Suprapubic skin (tissue), 3 donors: ENCODE measurements around the gene PTHLH.

Experiments
- EP300 ChIP-seq: sonication (generic); formaldehyde crosslinking; IDR thresholded peaks from one replicate; pipeline ENCODE4 v1.6.1; 2017; ENCODE audit warnings: antibody characterized with exemption
- POLR2A ChIP-seq, 2 donors: fragments of 450-650 bp; IDR thresholded peaks; one replicate each; pipeline ENCODE4 v1.6.1; 2017; ENCODE audit warnings: antibody characterized with exemption in 2 of 2, mild to moderate bottlenecking in 2 of 2, moderate library complexity in 2 of 2
- TF ChIP-seq, protein P1 (sequence below), 2 donors: fragments of 200-600 bp in 1 of 2; fragments of 450-650 bp in 1 of 2; sonication (generic) in 1 of 2; IDR thresholded peaks; one replicate each; pipeline ENCODE4 v1.5.1; 2016 to 2019; ENCODE audit warnings: antibody characterized with exemption in 2 of 2, mild to moderate bottlenecking in 1 of 2, moderate library complexity in 1 of 2

DNA sequence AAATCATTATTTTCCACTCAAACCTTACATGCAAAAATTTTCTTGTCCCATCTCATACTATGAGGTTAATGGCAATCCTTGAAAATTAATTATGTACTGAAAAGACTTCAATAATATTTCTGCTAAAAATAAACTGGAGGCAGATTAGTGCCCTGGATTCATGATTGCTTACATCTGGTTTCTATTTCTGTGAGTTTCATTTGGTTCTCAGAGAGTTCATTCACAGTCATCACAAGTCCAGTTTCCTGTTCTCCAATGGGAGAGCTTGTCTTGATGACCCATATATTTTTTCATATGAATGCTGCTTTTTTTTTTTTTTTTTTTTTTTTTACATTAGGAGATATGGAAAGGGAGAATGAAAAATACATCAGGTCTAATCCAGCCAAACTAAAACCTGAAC, 6.6 kb upstream of the PTHLH start:
- TF ChIP-seq, protein P1, sequence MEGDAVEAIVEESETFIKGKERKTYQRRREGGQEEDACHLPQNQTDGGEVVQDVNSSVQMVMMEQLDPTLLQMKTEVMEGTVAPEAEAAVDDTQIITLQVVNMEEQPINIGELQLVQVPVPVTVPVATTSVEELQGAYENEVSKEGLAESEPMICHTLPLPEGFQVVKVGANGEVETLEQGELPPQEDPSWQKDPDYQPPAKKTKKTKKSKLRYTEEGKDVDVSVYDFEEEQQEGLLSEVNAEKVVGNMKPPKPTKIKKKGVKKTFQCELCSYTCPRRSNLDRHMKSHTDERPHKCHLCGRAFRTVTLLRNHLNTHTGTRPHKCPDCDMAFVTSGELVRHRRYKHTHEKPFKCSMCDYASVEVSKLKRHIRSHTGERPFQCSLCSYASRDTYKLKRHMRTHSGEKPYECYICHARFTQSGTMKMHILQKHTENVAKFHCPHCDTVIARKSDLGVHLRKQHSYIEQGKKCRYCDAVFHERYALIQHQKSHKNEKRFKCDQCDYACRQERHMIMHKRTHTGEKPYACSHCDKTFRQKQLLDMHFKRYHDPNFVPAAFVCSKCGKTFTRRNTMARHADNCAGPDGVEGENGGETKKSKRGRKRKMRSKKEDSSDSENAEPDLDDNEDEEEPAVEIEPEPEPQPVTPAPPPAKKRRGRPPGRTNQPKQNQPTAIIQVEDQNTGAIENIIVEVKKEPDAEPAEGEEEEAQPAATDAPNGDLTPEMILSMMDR (IDR thresholded peaks at IDR 0.05): no peak
- no peak for TF ChIP-seq EP300
- no peak for TF ChIP-seq POLR2A (IDR thresholded peaks at IDR 0.05)
